HEK293 (cell line): ENCODE measurements around the gene CCK.

Experiments
- CTCF ChIP-seq: fragments of 450-650 bp; formaldehyde crosslinking; IDR thresholded peaks from 2 replicates; pipeline ENCODE4 v1.5.1; 2016; ENCODE audit warnings: missing biosample characterization, missing genetic modification characterization
- KLF7 ChIP-seq: fragments of 450-650 bp; formaldehyde crosslinking; IDR thresholded peaks from 2 replicates; pipeline ENCODE4 v1.5.1; 2016; ENCODE audit warnings: missing biosample characterization, missing genetic modification characterization, borderline replicate concordance
- ZBTB48 ChIP-seq: fragments of 450-650 bp; formaldehyde crosslinking; IDR thresholded peaks from 2 replicates; pipeline ENCODE4 v1.5.1; 2016; ENCODE audit warnings: missing biosample characterization, missing genetic modification characterization
- ZEB2 ChIP-seq: fragments of 450-650 bp; formaldehyde crosslinking; IDR thresholded peaks from 2 replicates; pipeline ENCODE4 v1.5.1; 2016; ENCODE audit warnings: missing biosample characterization, missing genetic modification characterization
- ZNF274 ChIP-seq, 2 experiments: fragments of 200-500 bp in 1 of 2; fragments of 450-650 bp in 1 of 2; sonication (Bioruptor generic) in 1 of 2; formaldehyde crosslinking in 1 of 2; IDR thresholded peaks; 2 replicates each; pipeline versions ENCODE4 v1.5.1 to v1.6.1; 2014 to 2016; ENCODE audit warnings: borderline replicate concordance in 1 of 2, inconsistent platforms in 1 of 2, low read length in 1 of 2, missing biosample characterization in 1 of 2, missing genetic modification characterization in 1 of 2
- ZNF366 ChIP-seq: fragments of 450-650 bp; formaldehyde crosslinking; conservative IDR thresholded peaks from 2 replicates; pipeline ENCODE4 v1.5.1; 2016; ENCODE audit warnings: missing biosample characterization, missing genetic modification characterization
- ZNF449 ChIP-seq: fragments of 450-650 bp; formaldehyde crosslinking; IDR thresholded peaks from 2 replicates; pipeline ENCODE4 v1.5.1; 2017; ENCODE audit warnings: missing biosample characterization, mild to moderate bottlenecking, missing genetic modification characterization, moderate library complexity
- ZNF571 ChIP-seq: fragments of 450-650 bp; formaldehyde crosslinking; IDR thresholded peaks from 2 replicates; pipeline ENCODE4 v1.5.0; 2017; ENCODE audit warnings: missing biosample characterization, missing genetic modification characterization
- ZNF585B ChIP-seq: fragments of 450-650 bp; formaldehyde crosslinking; IDR thresholded peaks from 2 replicates; pipeline ENCODE4 v1.5.1; 2016; ENCODE audit warnings: missing biosample characterization, missing genetic modification characterization
- ZNF830 ChIP-seq: fragments of 450-650 bp; IDR thresholded peaks from 2 replicates; pipeline ENCODE4 v1.5.0; 2018; ENCODE audit warnings: missing biosample characterization, missing genetic modification characterization, low read depth, mild to moderate bottlenecking, moderate library complexity
- ZSCAN5A ChIP-seq: fragments of 450-650 bp; formaldehyde crosslinking; IDR thresholded peaks from 2 replicates; pipeline ENCODE4 v1.5.1; 2016; ENCODE audit warnings: missing biosample characterization, missing genetic modification characterization

GRCh38 chr3:42224178-42224577, 41.8 kb downstream of the CCK start:
- no peak for TF ChIP-seq ZNF274 (IDR thresholded peaks at IDR 0.05; ENCODE audit: low read length)
- no peak for TF ChIP-seq ZNF274 (tag by site-specific recombination; IDR thresholded peaks at IDR 0.05; ENCODE audit: borderline replicate concordance)
- TF ChIP-seq ZNF571 (tag by site-specific recombination) = no peak
- TF ChIP-seq ZNF830 (tag by site-specific recombination) = no peak
- no peak for TF ChIP-seq CTCF
- TF ChIP-seq KLF7 (tag by site-specific recombination) = no peak
- TF ChIP-seq ZNF449 (tag by site-specific recombination) = no peak
- TF ChIP-seq ZBTB48 (tag by site-specific recombination) = no peak
- TF ChIP-seq ZEB2 (tag by site-specific recombination) = no peak
- TF ChIP-seq ZNF585B = no peak
- no peak for TF ChIP-seq ZSCAN5A (tag by site-specific recombination)
- TF ChIP-seq ZNF366 (tag by site-specific recombination) = no peak
